Dedifferentiated amniotic fluid mesenchymal stem cell (primary cell): ENCODE results near the gene PRPF39.
A peak's percentile ranks its signal among the peaks of the same experiment; 100 is the strongest.
"Not testable (repeated sequence)": the region's sequence is repeated elsewhere in the genome, so short reads cannot be mapped to it uniquely, and the experiment has no call there.

ENCODE experiments used
- DNase-seq: peaks from one replicate; pipeline ENCODE4 v3.0.0-alpha.2; 2016; ENCODE audit errors: extremely low spot score

The PRPF39 gene, protein sequence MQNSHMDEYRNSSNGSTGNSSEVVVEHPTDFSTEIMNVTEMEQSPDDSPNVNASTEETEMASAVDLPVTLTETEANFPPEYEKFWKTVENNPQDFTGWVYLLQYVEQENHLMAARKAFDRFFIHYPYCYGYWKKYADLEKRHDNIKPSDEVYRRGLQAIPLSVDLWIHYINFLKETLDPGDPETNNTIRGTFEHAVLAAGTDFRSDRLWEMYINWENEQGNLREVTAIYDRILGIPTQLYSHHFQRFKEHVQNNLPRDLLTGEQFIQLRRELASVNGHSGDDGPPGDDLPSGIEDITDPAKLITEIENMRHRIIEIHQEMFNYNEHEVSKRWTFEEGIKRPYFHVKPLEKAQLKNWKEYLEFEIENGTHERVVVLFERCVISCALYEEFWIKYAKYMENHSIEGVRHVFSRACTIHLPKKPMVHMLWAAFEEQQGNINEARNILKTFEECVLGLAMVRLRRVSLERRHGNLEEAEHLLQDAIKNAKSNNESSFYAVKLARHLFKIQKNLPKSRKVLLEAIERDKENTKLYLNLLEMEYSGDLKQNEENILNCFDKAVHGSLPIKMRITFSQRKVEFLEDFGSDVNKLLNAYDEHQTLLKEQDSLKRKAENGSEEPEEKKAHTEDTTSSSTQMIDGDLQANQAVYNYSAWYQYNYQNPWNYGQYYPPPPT

DNA sequence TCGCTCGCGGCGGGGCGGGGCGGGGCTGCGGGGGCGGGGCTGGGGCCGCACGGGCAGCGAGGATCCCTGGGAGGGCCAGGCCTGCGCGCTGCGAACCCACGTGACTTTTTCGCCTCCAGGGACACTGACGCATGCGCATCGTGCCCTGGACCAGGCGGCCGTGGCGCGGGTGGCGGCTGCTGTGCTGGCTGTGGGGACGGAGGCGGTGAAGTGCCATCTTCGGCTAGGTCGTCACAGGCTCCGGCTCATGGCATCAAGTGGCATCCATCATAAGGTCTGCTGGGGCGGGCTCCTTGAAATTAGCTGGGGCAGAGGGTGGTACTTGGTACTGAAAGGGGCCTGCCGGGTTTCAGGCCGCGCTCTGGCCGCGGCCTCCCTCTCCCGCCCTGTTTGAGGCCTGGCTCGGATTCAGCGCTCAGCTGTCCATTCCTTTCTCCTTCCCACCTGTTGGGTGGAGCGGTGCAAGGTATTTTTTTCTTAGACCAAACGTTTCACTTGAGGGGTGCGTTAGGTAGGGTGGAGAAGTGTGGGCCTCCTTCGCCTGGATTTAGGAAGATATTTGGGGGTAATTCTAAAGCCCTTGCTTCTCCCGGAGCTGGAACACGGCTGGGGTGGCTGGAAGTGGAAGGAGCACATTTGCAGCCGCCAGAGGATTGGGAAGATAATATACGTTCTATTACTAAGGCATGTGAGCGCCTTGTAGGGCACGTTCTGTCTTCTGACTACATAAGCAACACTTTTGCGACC lies at the start of gene PRPF39:
TSS of gene PRPF39 (plus strand) at position 141 of the 747 bp plus-strand sequence. CDS start 11,124 bp downstream, outside the sequence.
- DNase-seq, result peak; percentile 90

GRCh38 chr14:45034730-45035129 lies 49.2 kb upstream of the PRPF39 start:
- no peak for DNase-seq

DNA sequence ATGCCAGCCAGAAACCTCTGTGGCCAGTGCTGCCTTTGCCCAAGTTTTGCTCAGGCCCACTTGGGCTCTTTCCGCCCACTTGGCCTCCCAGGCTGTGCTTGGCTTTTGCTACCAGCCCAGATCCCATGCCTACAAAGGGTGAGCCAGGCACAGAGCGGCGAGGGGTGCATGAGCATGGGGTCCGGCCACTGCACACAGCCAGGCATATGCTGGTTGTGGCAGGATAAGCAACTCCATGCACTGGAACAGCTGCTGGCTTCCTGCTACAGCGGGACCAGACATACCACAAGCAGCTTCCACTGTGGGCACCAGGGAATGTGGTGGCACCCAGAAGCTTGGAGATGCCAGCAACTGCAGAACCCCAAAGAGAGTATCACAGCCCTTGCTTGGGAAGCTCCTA lies 45.7 kb upstream of the PRPF39 start:
- DNase-seq, result no peak

- DNase-seq, result no peak
Observed at GRCh38 chr14:45038865-45039264, 45.1 kb upstream of the PRPF39 start.

- DNase-seq, result no peak
Observed at GRCh38 chr14:45039390-45039789, 44.5 kb upstream of the PRPF39 start.

- DNase-seq, result no peak
Observed at GRCh38 chr14:45041641-45042040, 42.3 kb upstream of the PRPF39 start.

- no peak for DNase-seq
Observed at GRCh38 chr14:45044638-45045037, 39.3 kb upstream of the PRPF39 start.

DNA sequence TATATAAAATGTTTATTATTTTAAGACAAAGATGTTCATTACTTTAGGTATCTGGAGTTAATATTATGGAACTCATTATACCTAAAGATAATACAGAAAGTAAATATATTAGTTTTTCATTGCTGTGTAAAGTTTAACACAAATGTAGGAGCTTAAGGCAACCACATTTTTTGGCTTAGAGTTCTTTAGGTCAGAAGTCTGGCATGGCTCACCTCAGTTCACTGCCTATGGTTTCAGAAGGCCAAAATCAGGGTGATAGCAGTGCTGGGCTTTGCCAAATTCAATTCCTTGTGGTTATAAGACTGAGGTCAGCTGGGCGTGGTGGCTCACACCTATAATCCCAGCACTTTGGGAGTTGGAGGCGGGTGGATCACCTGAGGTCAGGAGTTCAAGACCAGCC lies 35.5 kb upstream of the PRPF39 start:
- DNase-seq, result no peak

DNA sequence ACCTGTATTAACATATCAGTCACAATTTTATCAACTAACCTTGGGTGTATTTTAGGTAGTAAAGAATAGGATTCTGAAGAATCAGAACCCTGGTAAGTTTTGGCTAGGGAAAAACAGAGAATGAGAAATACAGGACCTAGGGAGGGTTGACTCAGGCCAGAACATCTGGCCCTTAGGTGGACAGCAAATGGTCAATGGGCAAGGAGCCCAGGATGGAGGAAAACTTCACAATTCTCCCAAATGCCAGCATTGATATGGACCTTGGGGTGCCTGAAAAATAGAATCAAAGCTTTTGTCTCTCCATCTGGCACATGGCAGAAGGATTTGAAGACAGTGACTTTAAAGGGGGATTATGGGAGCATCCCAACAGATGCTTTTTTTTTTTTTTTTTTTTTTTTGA lies 32.7 kb upstream of the PRPF39 start:
- DNase-seq, result no peak

GRCh38 chr14:45051896-45052295 lies 32.0 kb upstream of the PRPF39 start:
- no peak for DNase-seq

DNA sequence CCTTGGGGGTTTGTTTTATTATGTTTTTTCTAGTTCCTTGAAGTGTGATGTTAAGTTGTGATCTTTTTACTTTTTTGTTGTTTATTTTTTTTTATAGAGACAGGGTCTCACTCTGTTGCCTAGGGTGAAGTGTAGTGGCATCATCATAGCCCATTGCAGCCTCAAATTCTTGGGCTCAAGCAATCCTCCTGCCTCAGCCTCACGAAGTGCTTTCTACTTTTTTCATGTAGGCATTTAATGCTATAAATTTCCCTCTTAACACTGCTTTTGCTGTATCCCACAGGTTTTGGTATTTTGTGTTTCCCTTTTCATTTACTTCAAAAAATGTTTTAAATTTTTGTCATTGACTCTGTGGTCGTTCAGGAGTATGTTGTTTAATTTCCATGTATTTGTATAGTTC lies 26.6 kb upstream of the PRPF39 start:
- DNase-seq, result no peak

- no peak for DNase-seq
Observed at GRCh38 chr14:45057881-45058364, 26.0 kb upstream of the PRPF39 start.

GRCh38 chr14:45060551-45060950 lies 23.4 kb upstream of the PRPF39 start:
- no peak for DNase-seq

DNA sequence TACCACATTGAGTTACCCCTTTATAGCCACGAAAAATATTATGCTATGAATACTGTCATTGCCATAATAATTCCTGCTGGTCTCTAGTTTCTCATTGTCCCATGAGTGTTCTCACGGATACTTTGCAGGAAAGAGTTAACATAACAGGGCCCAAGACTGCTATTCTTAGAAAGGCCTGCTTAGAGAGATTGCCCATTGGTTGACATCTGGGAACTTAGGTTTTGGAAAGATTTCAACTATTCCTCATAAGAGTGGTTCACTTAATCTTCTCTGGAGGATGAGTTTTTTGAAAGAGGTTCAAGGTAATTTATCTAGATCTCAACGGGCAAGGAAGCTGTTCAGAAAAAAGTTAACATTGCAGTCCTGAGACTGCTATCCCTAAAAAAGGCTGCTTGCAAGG lies 18.4 kb upstream of the PRPF39 start:
- DNase-seq, result no peak

- no peak for DNase-seq
Observed at GRCh38 chr14:45065956-45066355, 18.0 kb upstream of the PRPF39 start.

DNA sequence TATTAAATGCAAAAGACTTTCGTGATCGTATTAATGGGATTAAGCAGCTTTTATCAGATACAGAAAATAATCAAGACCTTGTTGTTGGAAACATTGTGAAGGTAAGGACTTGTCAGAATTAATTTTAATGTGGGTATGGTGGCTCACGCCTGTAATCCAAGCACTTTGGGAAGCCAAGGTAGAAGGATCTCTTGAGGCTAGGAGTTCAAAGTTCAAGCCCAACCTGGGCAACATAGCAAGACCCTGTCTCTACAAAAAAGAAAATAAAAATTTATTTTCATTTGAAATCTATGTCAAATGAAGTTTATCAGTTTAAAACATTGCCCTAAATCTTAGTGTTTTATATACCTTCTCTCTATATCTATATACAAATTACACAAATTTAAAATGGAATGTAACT lies 17.2 kb upstream of the PRPF39 start:
- DNase-seq, result no peak

- no peak for DNase-seq
Observed at GRCh38 chr14:45068396-45068795, 15.5 kb upstream of the PRPF39 start.

GRCh38 chr14:45070215-45070614 lies 13.7 kb upstream of the PRPF39 start:
- no peak for DNase-seq

GRCh38 chr14:45072126-45072525 lies 11.8 kb upstream of the PRPF39 start:
- DNase-seq, result no peak

DNA sequence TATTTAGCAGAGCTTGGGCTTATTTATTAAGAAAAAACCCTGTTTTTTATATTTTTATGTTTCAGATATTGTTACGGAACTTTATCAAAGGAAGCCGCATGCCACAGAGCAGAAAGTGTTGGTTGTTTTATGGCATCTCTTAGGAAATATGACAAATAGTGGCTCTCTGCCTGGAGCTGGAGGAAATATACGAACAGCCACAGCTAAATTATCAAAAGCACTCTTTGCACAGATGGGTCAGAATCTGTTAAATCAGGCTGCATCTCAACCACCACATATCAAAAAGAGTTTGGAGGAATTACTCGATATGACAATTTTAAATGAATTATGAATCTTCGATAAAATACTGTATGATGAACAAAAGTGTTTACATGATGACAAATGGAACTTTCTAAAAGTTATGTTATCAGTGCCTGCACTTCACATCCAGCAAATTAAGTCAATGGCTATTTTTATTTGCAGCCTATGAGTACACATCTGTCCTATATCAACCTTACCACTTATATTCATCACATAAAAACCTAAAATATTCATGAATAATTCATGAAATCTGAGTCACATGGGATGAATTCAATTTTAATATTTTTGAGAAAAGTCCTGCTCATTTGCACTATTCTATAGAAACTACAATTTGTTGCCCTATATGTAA lies 10.6 kb upstream of the PRPF39 start:
- no peak for DNase-seq

GRCh38 chr14:45078323-45078722 lies 5.6 kb upstream of the PRPF39 start:
- DNase-seq, result no peak

DNA sequence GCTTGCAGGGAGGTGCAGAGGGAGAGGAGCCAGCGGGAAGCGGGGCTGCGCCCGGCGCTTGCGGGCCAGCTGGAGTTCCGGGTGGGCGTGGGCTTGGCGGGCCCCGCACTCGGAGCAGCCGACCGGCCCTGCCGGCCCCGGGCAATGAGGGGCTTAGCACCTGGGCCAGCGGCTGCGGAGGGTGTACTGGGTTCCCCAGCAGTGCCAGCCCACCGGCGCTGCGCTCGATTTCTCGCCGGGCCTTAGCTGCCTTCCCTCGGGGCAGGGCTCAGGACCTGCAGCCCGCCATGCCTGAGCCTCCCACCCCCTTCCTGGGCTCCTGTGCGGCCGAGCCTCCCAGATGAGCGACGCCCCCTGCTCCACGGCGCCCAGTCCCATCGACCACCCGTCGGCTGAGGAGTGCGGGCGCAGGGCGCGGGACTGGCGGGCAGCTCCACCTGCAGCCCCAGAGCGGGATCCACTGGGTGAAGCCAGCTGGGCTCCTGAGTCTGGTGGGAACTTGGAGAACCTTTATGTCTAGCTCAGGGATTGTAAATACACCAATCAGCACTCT lies 3.4 kb upstream of the PRPF39 start:
- DNase-seq, result not testable (repeated sequence)
